Putamen (tissue), 1 donor: ENCODE data around the gene HDAC2.

Source experiments
- DNase-seq: peaks from one replicate; pipeline ENCODE4 v3.0.0-alpha.2; 2016; ENCODE audit warnings: low spot score

Gene HDAC2

DNA sequence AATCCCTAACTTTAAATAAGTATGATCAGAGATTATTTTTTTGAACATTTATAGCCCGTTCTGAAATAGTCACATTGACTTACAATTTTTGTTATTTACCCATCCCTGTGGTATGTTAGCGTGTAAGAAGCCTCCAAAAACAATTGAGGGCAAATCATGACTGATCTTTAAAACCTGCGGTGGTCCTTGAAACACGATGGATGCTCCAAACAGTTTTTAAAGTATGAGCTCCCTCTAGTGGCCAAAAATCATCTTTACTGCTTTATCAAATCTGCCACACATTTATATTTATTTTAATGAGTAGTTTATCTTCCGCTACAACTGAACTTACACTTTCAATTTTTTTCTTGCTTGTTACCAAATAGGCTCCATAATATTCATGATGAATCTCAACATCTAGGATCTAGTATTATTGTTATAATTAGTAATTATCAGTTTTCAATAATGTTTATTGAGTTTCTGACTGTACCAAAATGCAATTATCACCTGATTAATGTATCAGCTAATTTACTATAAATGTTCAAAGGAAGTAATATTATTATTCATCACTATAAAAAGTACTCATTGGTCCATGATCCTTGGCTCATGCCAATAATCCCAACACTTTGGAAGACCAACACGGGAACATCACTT is 61.6 kb downstream of the HDAC2 start:
- peak; percentile 21 for DNase-seq

DNA sequence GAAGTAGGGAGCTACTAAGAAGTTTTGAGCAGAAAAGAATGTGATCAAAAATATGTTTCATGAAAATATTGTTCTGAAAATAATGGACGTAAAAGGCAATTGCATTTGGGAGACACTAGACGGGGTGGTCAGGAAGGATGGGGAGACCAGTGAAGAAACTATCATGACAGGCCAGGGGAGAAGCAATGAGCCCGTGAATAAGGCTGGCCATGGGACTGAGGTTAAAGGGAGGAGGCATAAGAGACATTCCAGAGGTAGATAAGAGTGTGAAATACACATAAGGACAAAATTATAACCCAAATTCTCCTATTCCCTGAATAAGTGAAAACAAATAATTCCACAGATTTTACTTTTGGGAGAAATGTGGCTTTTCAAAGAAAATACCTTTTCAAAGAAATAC is 62.1 kb downstream of the HDAC2 start:
- DNase-seq, result no peak

DNA sequence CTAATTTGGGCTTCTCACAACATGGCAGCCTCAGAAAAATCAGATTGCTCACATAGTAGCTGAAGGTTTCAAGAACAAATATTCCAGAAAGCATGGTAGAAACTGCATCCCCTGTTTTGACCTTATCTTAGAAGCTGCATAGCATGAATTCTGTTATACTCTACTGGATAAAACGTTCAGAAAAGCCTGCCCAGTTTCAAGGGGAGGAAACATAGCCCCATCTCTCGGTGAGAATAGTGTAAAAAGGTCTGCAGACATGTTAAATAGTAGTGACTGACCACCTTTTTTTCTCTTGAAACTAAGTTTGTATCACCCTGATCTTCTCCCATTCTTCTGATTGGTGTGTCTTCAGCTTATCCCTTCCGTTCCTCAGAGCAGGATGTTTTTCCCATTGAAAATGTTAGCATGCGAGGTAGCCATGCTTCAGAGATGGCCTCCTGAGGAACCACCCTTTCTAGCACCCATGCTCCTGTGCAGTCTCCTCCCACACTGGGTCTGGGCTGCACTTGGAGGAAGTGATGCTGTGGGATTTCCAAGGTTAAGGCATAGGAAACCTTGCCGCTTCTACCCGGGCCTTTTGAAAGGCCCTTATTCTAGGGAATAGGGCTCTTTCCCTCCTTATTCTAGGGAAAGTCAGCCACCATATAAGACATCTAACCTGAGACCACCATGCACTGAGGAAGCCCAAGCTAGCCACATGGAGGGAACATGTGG is 63.7 kb downstream of the HDAC2 start:
- no peak for DNase-seq

DNA sequence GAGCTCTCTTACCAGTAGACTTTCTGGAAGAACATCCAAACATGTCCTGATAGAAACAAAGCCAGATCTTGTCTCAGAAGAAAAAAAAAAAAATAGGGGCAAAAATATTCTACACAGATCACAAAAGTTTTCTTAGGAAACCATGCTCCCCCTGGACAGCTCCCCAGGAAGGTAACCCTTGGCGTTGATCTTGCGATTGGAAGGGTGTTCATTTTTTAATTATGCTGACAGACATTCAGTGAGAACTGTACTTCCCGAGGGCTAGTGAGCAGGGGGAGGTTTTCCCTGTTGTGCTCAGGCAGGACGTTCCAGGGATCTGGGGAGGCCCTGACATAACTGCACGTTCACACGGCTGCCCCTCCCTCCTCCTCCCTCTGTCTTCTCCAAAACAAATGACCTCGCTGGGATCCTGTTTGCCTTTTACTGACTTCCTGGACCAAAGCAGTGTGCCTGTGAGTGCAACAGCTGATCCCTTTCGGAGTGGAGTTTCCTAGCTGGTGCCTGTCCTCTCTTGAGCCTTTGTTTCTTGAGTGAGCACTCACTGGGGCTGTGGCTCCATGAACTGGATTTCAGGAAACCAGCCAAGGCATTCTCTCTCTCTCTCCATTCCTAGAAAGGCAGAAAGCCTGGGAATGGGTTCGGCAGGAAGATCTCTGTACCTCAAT is 67.2 kb downstream of the HDAC2 start:
- DNase-seq, result no peak

DNA sequence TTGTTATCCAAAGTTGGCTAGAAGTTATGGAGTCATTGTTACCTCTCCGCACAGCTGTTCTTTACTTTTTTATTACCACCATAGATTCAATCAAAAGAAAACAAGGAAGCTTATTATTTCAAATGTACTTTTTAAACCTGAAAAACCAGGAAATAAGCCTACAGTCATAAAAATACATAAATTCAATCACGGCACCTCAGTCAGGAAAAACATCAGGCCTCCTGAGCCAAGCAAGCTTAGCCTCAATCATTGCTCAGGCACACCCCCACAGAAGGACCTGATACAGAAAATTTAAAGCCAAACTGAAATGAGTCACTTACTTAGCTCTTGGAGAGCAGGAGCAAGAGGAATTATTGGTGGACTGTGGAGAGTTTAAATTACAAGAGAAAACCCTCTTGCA is 69.5 kb downstream of the HDAC2 start:
- no peak for DNase-seq

DNA sequence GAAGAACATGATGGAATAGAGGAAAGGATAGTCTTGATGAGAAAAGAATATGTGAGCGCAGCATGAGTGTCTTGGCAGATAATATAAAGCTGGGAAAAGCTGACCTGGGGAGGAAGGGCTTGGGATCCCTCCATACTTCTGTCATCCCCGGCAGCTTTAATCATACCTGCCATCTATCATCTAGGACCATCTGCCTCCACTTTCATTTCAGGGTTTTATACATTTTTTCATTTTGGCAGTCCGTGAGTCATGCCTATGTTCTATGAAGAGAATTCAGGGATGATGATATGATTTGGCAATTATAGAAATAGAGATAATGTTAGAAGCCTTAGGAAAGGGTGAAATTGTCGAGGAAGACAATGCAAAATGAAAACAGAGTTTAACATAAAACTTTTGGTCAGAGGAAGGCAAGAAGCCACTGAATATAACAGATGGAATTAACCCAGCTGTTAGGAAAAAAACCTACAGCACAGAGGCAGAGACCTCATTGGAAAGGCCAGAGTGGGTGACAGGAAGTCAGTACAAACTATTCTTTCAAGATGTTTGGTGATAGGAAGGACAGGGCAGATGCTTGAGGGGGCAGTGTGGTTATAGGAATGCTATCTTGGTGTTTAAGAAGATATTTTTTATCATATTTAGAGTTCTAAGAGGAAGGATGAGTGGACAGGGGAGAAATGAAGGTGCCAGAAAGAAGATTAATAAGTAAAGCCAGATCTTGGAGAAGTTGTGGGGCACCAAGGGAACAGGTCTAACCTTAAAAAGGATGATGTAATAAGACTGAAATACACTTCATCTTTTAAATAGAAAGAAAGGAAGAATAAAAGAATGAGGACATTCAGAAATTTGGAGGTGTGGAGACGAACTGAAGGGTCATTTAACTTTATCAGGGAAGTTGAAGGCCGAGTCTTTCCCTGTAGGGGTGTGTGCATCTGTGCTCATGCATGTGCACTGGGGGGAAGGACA is 76.0 kb downstream of the HDAC2 start:
- DNase-seq, result no peak

DNA sequence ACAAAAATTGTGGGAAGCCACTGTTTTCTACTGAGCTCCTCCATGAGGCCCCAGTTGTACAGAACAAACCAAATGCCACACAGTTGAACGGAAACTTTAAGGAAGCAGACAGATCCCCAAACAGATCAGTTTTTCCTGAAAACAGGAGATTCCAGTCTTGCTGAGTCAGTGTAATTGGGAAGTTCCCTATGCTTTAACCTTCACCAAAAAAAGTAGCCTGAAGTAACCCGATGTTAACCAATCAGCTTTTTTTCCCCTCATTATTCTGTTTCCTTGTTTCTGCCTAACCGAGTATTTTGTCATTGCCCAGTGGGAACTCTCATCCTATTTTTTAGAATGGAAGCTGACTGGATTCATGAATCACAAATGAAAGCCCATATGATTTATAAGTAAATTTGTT is 77.1 kb downstream of the HDAC2 start:
- DNase-seq, result no peak

DNA sequence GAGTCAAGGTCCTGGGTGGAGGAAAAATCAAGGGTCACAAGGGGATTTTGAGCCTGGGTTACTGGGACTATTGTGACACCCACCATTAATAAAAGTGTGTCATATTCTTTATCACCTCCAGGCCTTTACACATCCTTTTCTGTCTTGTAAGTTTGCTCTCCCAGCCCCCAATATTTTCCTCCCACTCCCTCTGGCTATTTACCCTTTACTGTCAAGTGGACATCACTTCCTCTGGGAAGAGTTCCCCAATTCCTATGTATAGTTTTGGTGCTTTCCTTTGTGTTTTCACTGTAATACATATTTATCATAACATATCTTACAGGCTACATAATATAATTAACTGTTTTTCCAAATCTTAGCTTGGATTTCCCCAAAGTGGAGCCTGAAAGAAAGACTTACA is 77.5 kb downstream of the HDAC2 start:
- no peak for DNase-seq

DNA sequence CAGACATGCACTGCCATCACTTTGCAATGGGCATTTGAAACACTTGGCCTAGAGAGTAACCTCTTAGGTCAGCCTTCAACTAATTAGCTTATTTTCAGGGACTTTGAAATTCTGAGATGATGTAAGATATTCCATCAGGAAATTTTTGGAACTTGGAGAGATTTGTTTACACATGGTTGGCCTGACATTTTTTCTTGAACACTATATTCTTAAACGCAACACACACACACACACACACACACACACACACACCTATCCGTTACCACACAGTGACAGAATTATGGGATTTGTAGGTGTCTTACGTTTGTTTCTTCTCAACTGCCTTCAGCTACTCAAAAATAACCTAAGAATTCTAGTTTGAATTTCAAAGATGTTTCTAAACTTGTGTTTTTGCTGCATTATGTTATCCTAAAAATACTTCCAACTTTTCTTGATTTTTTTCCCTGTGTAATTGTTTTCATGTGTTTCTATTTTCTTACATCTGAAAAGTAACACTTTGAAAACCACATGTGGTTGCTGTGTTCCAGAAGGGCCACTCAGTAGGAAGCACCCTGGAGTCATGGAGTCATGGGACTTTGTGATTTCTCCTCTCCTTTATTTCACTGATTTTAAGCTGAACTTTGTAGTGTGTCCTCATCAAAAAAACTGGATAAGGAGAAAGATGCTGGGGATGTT is 81.9 kb downstream of the HDAC2 start:
- no peak for DNase-seq

DNA sequence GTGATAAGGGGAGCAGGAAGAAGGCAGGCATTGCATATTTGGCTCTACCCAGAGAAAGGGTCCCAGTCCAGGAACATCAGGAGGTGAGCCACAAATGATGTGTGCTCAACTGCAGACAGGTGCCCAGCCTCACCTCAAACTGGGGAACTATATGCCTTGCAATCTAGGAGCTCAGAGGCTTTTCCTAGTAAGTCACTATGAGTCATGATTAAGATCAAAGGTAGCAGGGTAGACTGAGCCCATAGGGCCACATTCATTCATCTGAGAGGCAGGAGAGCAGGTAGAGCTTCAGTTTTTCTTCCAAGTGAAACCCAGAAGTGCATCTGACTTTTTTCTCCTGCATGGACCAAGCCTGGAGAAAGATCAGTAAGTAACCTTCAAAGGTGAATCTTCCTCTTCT is 82.5 kb downstream of the HDAC2 start:
- DNase-seq, result no peak

DNA sequence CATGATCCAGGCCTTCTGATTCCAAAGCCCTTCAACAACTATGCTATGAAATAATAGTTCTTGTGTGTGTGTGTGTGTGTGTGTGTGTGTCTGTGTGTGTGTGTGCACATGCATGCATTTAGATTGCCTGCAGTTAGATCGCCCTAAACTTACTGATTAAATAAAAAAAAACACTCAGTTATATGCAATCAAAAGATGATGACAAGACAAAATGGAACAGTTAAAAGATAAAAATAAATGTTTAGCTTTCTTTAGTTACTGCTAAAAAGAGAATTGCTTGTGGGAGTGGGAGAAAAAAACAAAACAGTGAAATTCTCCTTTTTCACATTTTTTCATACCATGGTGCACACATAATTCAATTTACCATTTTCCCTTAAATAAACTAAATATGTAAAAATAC is 84.4 kb downstream of the HDAC2 start:
- no peak for DNase-seq

DNA sequence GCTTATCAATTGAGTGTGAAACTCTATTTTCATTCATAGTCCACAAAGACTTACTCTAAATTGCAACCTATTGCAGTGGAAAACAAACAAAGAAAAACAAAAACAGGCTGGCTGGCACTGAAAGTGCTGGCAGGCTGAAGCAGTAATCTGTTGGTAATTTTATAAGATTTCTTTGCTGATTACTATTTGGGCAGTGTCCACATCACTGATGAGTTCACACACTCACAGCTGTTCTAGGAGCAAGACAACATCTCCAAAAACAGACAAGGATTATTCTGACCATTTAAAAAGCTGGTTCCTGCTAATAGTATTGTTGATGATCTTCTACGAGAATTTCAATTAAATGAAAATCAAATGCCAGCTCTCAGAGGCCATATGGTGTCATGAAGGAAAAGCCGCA is 86.9 kb downstream of the HDAC2 start:
- no peak for DNase-seq
